ENCODE measurements around the gene SH2D3C. TPM values are rescaled to one million over a fixed set of nuclear protein-coding genes. Genes with fewer than 3 reads are reported as not detected.

SH2D3C gene
- total RNA-seq, 4 donors from 2014 or later, result 6.8 to 23.0 (median 8.4) TPM

GRCh38 chr9:127794001-127794791, 15.7 kb upstream of the SH2D3C start:
- TF ChIP-seq, protein P1, sequence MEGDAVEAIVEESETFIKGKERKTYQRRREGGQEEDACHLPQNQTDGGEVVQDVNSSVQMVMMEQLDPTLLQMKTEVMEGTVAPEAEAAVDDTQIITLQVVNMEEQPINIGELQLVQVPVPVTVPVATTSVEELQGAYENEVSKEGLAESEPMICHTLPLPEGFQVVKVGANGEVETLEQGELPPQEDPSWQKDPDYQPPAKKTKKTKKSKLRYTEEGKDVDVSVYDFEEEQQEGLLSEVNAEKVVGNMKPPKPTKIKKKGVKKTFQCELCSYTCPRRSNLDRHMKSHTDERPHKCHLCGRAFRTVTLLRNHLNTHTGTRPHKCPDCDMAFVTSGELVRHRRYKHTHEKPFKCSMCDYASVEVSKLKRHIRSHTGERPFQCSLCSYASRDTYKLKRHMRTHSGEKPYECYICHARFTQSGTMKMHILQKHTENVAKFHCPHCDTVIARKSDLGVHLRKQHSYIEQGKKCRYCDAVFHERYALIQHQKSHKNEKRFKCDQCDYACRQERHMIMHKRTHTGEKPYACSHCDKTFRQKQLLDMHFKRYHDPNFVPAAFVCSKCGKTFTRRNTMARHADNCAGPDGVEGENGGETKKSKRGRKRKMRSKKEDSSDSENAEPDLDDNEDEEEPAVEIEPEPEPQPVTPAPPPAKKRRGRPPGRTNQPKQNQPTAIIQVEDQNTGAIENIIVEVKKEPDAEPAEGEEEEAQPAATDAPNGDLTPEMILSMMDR (IDR thresholded peaks at IDR 0.05; ENCODE audit: low read depth), result no peak

- TF ChIP-seq, protein P1 (IDR thresholded peaks at IDR 0.05; ENCODE audit: low read depth), result no peak
Observed at GRCh38 chr9:127793093-127793708, 14.7 kb upstream of the SH2D3C start.

GRCh38 chr9:127792417-127793031, 14.1 kb upstream of the SH2D3C start:
- TF ChIP-seq, protein P1 (IDR thresholded peaks at IDR 0.05; ENCODE audit: low read depth), result no peak

DNA sequence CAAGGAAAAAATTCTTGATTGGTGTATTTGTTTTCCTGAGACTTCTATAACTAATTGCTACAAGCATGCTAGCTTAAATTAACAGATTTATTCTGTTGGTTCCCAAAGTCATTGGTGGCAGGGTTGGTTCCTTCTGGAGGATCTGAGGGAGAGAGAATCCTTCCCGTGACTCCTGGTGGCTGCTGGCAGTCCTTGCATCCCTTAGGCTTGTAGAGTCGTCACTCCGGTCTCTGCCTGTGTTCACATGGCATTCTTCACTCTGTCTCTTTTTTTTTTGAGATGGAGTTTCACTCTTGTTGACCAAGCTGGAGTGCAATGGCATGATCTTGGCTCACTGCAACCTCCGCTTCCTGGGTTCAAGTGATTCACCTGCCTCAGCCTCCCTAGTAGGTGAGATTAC, 12.6 kb upstream of the SH2D3C start:
- TF ChIP-seq, protein P1 (IDR thresholded peaks at IDR 0.05; ENCODE audit: low read depth), result no peak

GRCh38 chr9:127790094-127790855, 11.8 kb upstream of the SH2D3C start:
- TF ChIP-seq, protein P1 (IDR thresholded peaks at IDR 0.05; ENCODE audit: low read depth), result no peak

DNA sequence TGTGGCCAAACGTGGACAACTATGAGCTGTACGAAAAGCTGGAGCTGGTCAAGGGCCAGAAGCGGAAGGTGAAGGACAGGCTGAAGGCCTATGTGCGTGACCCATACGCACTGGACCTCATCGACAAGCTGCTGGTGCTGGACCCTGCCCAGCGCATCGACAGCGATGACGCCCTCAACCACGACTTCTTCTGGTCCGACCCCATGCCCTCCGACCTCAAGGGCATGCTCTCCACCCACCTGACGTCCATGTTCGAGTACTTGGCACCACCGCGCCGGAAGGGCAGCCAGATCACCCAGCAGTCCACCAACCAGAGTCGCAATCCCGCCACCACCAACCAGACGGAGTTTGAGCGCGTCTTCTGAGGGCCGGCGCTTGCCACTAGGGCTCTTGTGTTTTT, 10.7 kb upstream of the SH2D3C start:
- TF ChIP-seq, protein P1 (IDR thresholded peaks at IDR 0.05; ENCODE audit: low read depth), result no peak
